Measurements from ENCODE around the gene CD300H.

Gene CD300H

GRCh38 chr17:74547736-74548135 is 19.6 kb downstream of the CD300H start:
- DNase-seq = no peak

GRCh38 chr17:74547264-74547663 is 20.0 kb downstream of the CD300H start:
- no peak for DNase-seq

GRCh38 chr17:74546586-74546985 is 20.7 kb downstream of the CD300H start:
- DNase-seq = no peak

- DNase-seq = no peak
Observed at GRCh38 chr17:74545843-74546230, 21.5 kb downstream of the CD300H start, which contains the start of gene CD300C. Gene CD300C, minus strand, starts transcription at chr17:74546115. Its CDS starts 333 bp downstream, at chr17:74545782.

GRCh38 chr17:74544991-74545842 is 22.1 kb downstream of the CD300H start:
- no peak for DNase-seq

- no peak for DNase-seq
Observed at GRCh38 chr17:74543891-74544760, 23.2 kb downstream of the CD300H start.

- DNase-seq = no peak
Observed at GRCh38 chr17:74543406-74543805, 23.9 kb downstream of the CD300H start.

GRCh38 chr17:74542727-74543383 is 24.5 kb downstream of the CD300H start:
- DNase-seq = no peak

- DNase-seq = no peak
Observed at GRCh38 chr17:74542166-74542565, 25.1 kb downstream of the CD300H start.

GRCh38 chr17:74541176-74542111 is 25.9 kb downstream of the CD300H start:
- DNase-seq = no peak

GRCh38 chr17:74539281-74539820 is 28.0 kb downstream of the CD300H start:
- DNase-seq = no peak

- DNase-seq = no peak
Observed at GRCh38 chr17:74536890-74537289, 30.4 kb downstream of the CD300H start.

GRCh38 chr17:74532115-74532514 is 35.2 kb downstream of the CD300H start:
- no peak for DNase-seq

- no peak for DNase-seq
Observed at GRCh38 chr17:74531231-74531761, 36.0 kb downstream of the CD300H start, which contains the start of gene CD300LB. Gene CD300LB, minus strand, starts transcription at chr17:74531475. Its CDS starts 125 bp downstream, at chr17:74531350.

- no peak for DNase-seq
Observed at GRCh38 chr17:74530831-74531150, 36.5 kb downstream of the CD300H start.

GRCh38 chr17:74529243-74529642 is 38.1 kb downstream of the CD300H start:
- DNase-seq = no peak

GRCh38 chr17:74528491-74529199 is 38.7 kb downstream of the CD300H start:
- no peak for DNase-seq

GRCh38 chr17:74527756-74528155 is 39.6 kb downstream of the CD300H start:
- DNase-seq = no peak

GRCh38 chr17:74527081-74527480 is 40.2 kb downstream of the CD300H start:
- no peak for DNase-seq

GRCh38 chr17:74526681-74527080 is 40.6 kb downstream of the CD300H start:
- DNase-seq = no peak

GRCh38 chr17:74525781-74526288 is 41.5 kb downstream of the CD300H start:
- DNase-seq = no peak

Data from NCI-H1105 treated with DMSO at 0.1 percent for 48 hours (cell line).